Keratinocyte (primary cell): ENCODE data around the gene SLC6A14. TPM values are rescaled to one million over a fixed set of nuclear protein-coding genes. Genes with fewer than 3 reads are reported as not detected.

Experiments used
- DNase-seq: peaks from one replicate; pipeline ENCODE4 v3.0.0-alpha.2; 2011; ENCODE audit warnings: low read depth, missing footprints, low spot score
- FAIRE-seq: peaks from 2 replicates; lab custom pipeline; 2011; peaks lifted over from hg19 to GRCh38; lab: Jason Lieb, UNC
- H2AFZ ChIP-seq: 2 replicates; pipeline ENCODE4 v1.6.0; 2012; ENCODE audit warnings: low read length, control low read depth, inconsistent platforms; ENCODE audit not compliant: control insufficient read depth
- H3K27ac ChIP-seq: 2 replicates; pipeline ENCODE4 v1.5.1; 2011; ENCODE audit warnings: low read length; ENCODE audit not compliant: control insufficient read depth, insufficient read depth
- H3K27me3 ChIP-seq: 3 replicates; pipeline ENCODE4 v1.6.0; 2011; ENCODE audit warnings: low read length; ENCODE audit not compliant: control insufficient read depth, insufficient read depth; ENCODE audit errors: extremely low read depth
- H3K36me3 ChIP-seq, 2 experiments: 2 replicates in 1 of 2; 3 replicates in 1 of 2; pipeline ENCODE4 v1.5.1; 2011; ENCODE audit warnings: low read length in 2 of 2, mild to moderate bottlenecking in 1 of 2; ENCODE audit not compliant: control insufficient read depth in 2 of 2, insufficient read depth in 2 of 2; ENCODE audit errors: extremely low read depth in 1 of 2
- H3K4me1 ChIP-seq: 3 replicates; pipeline ENCODE4 v1.5.1; 2011; ENCODE audit warnings: low read length; ENCODE audit not compliant: control insufficient read depth, insufficient read depth; ENCODE audit errors: extremely low read depth
- H3K4me2 ChIP-seq: 3 replicates; pipeline ENCODE4 v1.6.0; 2011; ENCODE audit warnings: low read depth, low read length; ENCODE audit not compliant: control insufficient read depth, insufficient read depth; ENCODE audit errors: extremely low read depth
- H3K4me3 ChIP-seq, 3 experiments: fragments of 200-600 bp in 1 of 3; sonication (generic) in 1 of 3; 2 replicates in 2 of 3; 3 replicates in 1 of 3; pipeline ENCODE4 v1.5.1; 2011 to 2016; ENCODE audit warnings: low read length in 3 of 3, mild to moderate bottlenecking in 3 of 3, control low read depth in 2 of 3, inconsistent platforms in 1 of 3, low read depth in 1 of 3, mixed read lengths in 1 of 3, mixed run types in 1 of 3, moderate library complexity in 1 of 3; ENCODE audit not compliant: control insufficient read depth in 2 of 3, insufficient read depth in 2 of 3; ENCODE audit errors: extremely low read depth in 1 of 3
- H3K79me2 ChIP-seq: 2 replicates; pipeline ENCODE4 v1.6.0; 2012; ENCODE audit warnings: low read length; ENCODE audit not compliant: control insufficient read depth, insufficient read depth
- H3K9ac ChIP-seq: 3 replicates; pipeline ENCODE4 v1.6.0; 2011; ENCODE audit warnings: low read length; ENCODE audit not compliant: control insufficient read depth, insufficient read depth; ENCODE audit errors: extremely low read depth
- H3K9me1 ChIP-seq: 3 replicates; pipeline ENCODE4 v1.6.0; 2011; ENCODE audit warnings: low read length; ENCODE audit not compliant: control insufficient read depth, insufficient read depth; ENCODE audit errors: extremely low read depth
- H3K9me3 ChIP-seq: 2 replicates; pipeline ENCODE4 v1.5.1; 2012; ENCODE audit warnings: low read depth, low read length; ENCODE audit not compliant: control insufficient read depth
- H4K20me1 ChIP-seq: 3 replicates; pipeline ENCODE4 v1.6.0; 2011; ENCODE audit warnings: low read length; ENCODE audit not compliant: control insufficient read depth, insufficient read depth; ENCODE audit errors: extremely low read depth
- CTCF ChIP-seq, 3 experiments: IDR thresholded peaks in 1 of 3; conservative IDR thresholded peaks in 1 of 3; optimal IDR thresholded peaks in 1 of 3; 2 replicates in 2 of 3; 3 replicates in 1 of 3; pipeline versions ENCODE3 to v1.5.1; 2011; ENCODE audit warnings: low read length in 3 of 3, mild to moderate bottlenecking in 3 of 3, moderate library complexity in 2 of 3, control low read depth in 1 of 3, inconsistent platforms in 1 of 3; ENCODE audit not compliant: insufficient read depth in 2 of 3; ENCODE audit errors: extremely low read depth in 1 of 3
- EZH2 ChIP-seq: IDR thresholded peaks from one replicate; pipeline ENCODE4 v1.6.1; 2012; ENCODE audit warnings: inconsistent platforms, mild to moderate bottlenecking, low read length, moderate library complexity
- dilution Hi-C: fragments of 300-500 bp; cut with MboI; formaldehyde crosslinking; loops from one replicate; pipeline ENCODE4 v1.7.0; 2020; ENCODE audit warnings: low sequenced_read_pairs; ENCODE audit not compliant: extremely low pct_ligation_motif_present
- polyA plus RNA-seq, 5 experiments: library from polyadenylated mRNA; depleted of rRNA in 3 of 5; stranded (reverse) in 3 of 5; stranded (forward) in 1 of 5; unstranded in 1 of 5; fragments of >200 nt; gene quantifications; 1 replicate in 1 of 5; 2 replicates in 3 of 5; 3 replicates in 1 of 5; pipeline versions ENCODE4 v1.2.1 to v1.2.3, GENCODE V29; 2011 to 2012; ENCODE audit warnings: missing spikeins in 2 of 5, low read depth in 1 of 5, low replicate concordance in 1 of 5
- small RNA-seq, 3 experiments: library from RNA; depleted of rRNA; stranded (forward); fragments of <200 nt; gene quantifications; one replicate each; pipeline ENCODE3, GENCODE V24; 2012; ENCODE audit warnings: low read depth in 3 of 3, low replicate concordance in 1 of 3; ENCODE audit not compliant: insufficient read length in 3 of 3

The SLC6A14 gene
- polyA plus RNA-seq, 1 donor (not counting 4 experiments of a cell fraction or from before 2014, with no cell fraction given) = 0.59 TPM

DNA sequence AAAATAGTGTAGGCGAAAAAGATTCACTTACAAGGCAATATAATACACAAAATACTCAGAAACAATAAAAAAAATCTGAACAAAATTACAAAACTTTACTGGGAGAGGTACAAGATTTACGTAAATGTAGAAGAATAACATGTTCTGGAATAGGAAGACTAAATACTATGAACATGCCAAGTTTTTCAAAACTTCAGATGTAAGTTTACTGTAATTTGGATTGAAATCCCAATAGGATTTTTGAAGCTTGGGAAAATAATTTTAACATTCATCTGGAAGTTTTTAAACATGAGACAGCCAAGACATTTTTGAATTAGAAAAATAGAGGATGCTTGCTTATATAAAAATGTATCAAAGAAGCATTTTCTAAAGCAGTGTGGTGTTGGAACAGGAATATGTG, 56.9 kb downstream of the SLC6A14 start:
- Histone ChIP-seq H3K9me3 (no peaks in the 10 kb centered on the region), H3K4me2 (no peak overlapping the region), H3K9me1 (no peaks in the 10 kb centered on the region), H3K4me1 (no peaks in the 10 kb centered on the region), H3K4me3 (no peak overlapping the region), H3K27ac (no peak overlapping the region), H3K36me3 (no peaks in the 10 kb centered on the region), H3K79me2 (no peaks in the 10 kb centered on the region), H3K27me3 (no peaks in the 10 kb centered on the region), H2AFZ (no peak overlapping the region), H4K20me1 (no peaks in the 10 kb centered on the region), H3K9ac (no peak overlapping the region)
- no peak for DNase-seq
- TF ChIP-seq EZH2 = no peak
- TF ChIP-seq CTCF (optimal IDR thresholded peaks at IDR 0.05 in 1 of 3, IDR thresholded peaks at IDR 0.05 in 1 of 3, conservative IDR thresholded peaks at IDR 0.05 in 1 of 3; ENCODE audit: extremely low read depth in 1 of 3, insufficient read depth in 2 of 3, low read length in 3 of 3) = no peak
- FAIRE-seq = no peak
- dilution Hi-C loops = no loop called here

- Histone ChIP-seq H3K4me1 (peaks cover 9% of the 10 kb centered on the region), H3K27me3 (no peaks in the 10 kb centered on the region), H3K4me2 (no peak overlapping the region), H3K36me3 (no peaks in the 10 kb centered on the region), H4K20me1 (no peaks in the 10 kb centered on the region), H3K27ac (no peak overlapping the region), H3K9me3 (no peaks in the 10 kb centered on the region), H3K9me1 (no peaks in the 10 kb centered on the region), H2AFZ (no peak overlapping the region), H3K9ac (no peak overlapping the region), H3K4me3 (no peak overlapping the region), H3K79me2 (no peaks in the 10 kb centered on the region)
- peak; percentile 5 for DNase-seq
- TF ChIP-seq EZH2 (no peak), CTCF (optimal IDR thresholded peaks at IDR 0.05 in 1 of 3, IDR thresholded peaks at IDR 0.05 in 1 of 3, conservative IDR thresholded peaks at IDR 0.05 in 1 of 3; ENCODE audit: extremely low read depth in 1 of 3, insufficient read depth in 2 of 3, low read length in 3 of 3) (peak in 1 of 3 experiments; percentile 25)
- dilution Hi-C loops = no loop called here
- peak; percentile 67 for FAIRE-seq
Measured at GRCh38 chrX:116499780-116500179, 63.4 kb downstream of the SLC6A14 start.

Small RNA genes lying within 50 kb of the gene (small RNA-seq; reads per million reads assigned to genes)
- gene RNU6-154P = 0 to 0.33 (median 0.25) reads per million in 3 experiments

Other genes with a start within 250 kb of the SLC6A14 start
- gene CT83, start 26.4 kb downstream of the SLC6A14 start, polyA plus RNA-seq = not detected in 3 replicates